Measurements from ENCODE around the gene MGST3.
"Not testable (repeated sequence)": the region's sequence is repeated elsewhere in the genome, so short reads cannot be mapped to it uniquely, and the experiment has no call there.

MGST3 gene

DNA sequence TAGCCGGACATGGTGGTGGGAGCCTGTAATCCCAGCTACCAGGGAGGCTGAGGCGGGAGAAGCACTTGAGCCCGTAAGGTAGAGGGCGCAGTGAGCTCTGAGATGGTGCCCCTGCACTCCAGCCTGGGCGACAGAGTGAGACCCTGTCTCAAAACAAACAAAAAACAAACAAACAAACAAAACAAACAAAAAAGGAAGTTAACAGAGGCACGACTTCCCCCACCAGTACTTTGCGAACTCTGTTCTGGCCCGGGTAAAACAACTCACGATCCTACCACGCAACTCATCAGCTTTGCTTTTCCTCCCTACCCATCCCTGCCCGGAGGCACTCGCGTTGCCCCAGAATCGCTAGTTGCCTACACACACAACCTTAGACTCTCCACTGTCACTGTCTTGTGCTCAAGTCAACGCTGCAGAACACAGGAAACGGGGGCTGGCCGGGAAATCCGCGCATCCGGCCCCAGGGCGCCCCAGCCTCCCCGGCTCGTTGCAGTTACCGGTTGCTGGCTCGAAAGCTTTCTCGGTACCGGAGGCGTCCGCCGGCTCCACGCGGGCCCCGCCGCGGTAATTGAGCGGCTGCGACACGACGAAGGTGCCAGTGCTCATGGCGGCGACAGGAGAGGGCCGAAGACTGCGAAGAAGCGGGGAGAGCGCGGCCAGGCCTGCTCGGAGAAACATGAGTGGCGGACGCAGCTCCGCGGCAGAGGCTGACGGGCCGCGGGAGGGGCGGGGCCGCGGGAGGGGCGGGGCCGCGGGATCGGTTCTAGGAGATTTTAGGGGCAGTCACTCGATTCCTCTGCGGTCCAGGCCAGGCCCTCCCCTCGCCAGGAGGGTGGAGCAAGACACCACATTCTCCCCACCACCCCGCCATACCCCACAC is 67.1 kb downstream of the MGST3 start, which contains the start of gene ALDH9A1:
ALDH9A1 (minus strand) TSS at position 682 of the 880 bp plus-strand sequence; CDS start at position 678, 4 bp downstream.
- peak; percentile 76 for DNase-seq (ENCODE audit: low read depth)

DNA sequence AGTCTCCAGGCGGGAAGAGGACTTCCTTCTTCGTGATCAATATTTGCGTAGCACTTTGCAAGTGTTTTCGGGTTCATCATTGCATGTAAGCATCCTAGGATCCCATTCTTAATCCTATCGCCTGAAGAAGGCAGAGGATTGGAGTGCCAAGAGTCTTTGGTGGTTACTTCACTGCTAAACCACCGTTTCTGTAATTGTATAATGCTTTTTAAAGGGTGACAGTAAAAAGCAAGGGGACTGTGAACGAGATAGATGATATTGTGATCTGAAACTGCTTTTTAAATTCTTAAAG is 67.7 kb downstream of the MGST3 start:
- DNase-seq (ENCODE audit: low read depth), result no peak

DNA sequence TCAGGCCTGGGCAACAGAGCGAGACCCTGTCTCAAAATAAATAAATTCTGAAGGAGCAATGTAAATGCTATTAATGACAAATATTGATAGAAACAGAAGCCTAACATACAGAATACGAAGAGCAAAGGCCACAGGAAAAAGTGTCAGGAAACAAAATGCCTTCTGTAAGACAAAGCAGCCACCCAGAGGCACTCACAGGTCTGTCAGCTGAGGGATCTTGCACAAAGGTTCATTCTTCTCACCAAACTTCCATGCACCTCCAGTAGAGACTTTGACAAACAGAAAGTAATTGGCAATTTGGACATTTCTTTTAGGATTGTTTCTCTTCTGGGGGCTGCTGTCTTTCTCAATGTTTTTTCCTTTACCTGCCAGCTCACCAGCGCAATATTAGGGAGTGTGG is 68.5 kb downstream of the MGST3 start:
- no peak for DNase-seq (ENCODE audit: low read depth)

DNA sequence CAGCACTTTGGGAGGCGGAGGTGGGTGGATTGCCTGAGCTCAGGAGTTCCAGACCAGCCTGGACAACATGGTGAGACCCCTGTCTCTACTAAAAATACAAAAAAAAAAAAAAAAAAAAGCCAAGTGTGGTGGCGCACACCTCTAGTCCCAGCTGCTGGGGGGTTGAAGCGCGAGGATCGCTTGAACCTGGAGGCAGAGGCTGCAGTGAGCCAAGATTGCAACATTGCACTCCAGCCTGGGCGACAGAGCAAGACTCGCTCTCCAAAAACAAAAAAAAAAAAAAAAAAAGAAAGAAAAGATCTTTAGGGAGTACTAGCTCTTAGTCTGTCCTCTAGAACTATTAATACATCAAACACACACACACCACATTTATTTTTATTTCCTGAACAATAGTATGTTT is 70.9 kb downstream of the MGST3 start:
- DNase-seq (ENCODE audit: low read depth), result not testable (repeated sequence)

- DNase-seq (ENCODE audit: low read depth), result no peak
Measured at GRCh38 chr1:165703648-165704047, 72.6 kb downstream of the MGST3 start.

All from stimulated activated CD8-positive, alpha-beta memory T cell treated with anti-CD3 and anti-CD28 coated beads, Interleukin-12 subunit alpha, Interleukin-12 subunit beta, amount 100 ng/mL, for 4 hours (primary cell).